T-helper 1 cell treated with Interleukin-12 subunit alpha and Interleukin-12 subunit beta and Interleukin-4 antibody, amounts not matched to agents 30 ng/mL and 1 ng/mL, for 36 hours (primary cell): ENCODE results near the gene NOTCH3. TPM values are rescaled to one million over a fixed set of nuclear protein-coding genes. Genes with fewer than 3 reads are reported as not detected.

Source experiments
- intact Hi-C: fragments of 100-400 bp; cut with micrococcal nuclease; formaldehyde crosslinking; loops from one replicate; pipeline ENCODE4 v1.15.1; 2024
- total RNA-seq: library from RNA; stranded (reverse); gene quantifications from 2 replicates; pipeline ENCODE4 v1.2.3, GENCODE V29; 2022

The NOTCH3 gene
- total RNA-seq, 1 donor from 2014 or later, result not detected

- intact Hi-C loops, result no loop called here
Observed at GRCh38 chr19:15236886-15237285, 36.1 kb upstream of the NOTCH3 start.

DNA sequence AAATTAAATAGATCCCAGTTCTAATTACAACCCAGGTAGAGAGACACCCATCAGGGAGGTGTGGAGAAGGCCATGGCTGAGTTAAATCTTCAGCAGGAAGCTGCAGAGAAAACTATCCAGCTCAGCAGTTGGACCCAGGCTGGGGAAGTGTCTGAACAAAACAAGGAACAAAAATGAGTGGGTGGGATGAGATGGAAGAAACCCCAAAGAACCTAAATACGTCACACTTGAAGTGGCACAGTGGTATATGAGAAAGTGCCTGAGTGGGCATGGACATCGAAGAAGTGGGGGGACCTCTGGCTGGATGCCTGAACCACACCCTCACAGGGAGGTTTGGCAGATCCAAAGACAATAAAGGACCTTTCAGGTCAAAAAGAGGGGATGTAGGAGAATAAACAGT is 35.0 kb upstream of the NOTCH3 start:
- intact Hi-C loops, result no loop called here

DNA sequence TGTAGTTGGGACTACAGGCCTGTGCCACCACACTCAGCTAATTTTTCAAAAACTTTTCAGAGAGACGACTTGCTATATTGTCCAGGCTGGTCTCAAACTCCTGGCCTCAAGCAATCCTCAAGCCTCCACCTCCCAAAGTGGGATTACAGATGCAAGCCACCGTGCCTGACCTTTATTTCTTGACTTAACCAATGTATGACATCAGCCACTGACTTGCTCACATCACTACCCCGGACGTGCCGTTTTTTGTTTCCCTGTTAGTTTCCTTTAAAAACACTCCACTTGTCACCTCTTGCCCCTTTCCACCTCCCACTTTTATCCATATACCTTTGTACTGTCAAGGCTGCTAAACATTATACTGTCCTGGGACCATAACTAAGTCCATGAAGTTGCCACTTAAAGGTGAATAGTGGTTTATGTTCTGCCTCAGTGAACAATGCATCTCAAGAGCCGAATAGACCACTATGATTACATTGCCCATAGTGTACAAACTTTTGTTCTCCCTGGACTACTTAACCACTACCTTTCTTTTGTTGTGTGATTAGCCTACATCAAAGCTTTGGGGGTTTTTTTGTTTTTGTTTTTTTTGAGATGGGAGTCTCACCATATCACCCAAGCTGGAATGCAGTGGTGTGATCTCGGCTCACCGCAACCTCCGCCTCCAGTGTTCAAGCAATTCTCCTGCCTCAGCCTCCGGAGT is 33.8 kb upstream of the NOTCH3 start:
- intact Hi-C loops, result no loop called here

GRCh38 chr19:15231271-15231670 is 30.5 kb upstream of the NOTCH3 start:
- intact Hi-C loops, result no loop called here

GRCh38 chr19:15227261-15227660 is 26.5 kb upstream of the NOTCH3 start:
- intact Hi-C loops, result no loop called here

GRCh38 chr19:15225760-15226159 is 25.0 kb upstream of the NOTCH3 start:
- intact Hi-C loops, result no loop called here

GRCh38 chr19:15223649-15224361 is 23.0 kb upstream of the NOTCH3 start:
- intact Hi-C loops, result loop anchor here (1.0 to 2.0 kb wide), 4 partner anchors 155 to 613 kb away; partner anchors contain the start of gene AKAP8

DNA sequence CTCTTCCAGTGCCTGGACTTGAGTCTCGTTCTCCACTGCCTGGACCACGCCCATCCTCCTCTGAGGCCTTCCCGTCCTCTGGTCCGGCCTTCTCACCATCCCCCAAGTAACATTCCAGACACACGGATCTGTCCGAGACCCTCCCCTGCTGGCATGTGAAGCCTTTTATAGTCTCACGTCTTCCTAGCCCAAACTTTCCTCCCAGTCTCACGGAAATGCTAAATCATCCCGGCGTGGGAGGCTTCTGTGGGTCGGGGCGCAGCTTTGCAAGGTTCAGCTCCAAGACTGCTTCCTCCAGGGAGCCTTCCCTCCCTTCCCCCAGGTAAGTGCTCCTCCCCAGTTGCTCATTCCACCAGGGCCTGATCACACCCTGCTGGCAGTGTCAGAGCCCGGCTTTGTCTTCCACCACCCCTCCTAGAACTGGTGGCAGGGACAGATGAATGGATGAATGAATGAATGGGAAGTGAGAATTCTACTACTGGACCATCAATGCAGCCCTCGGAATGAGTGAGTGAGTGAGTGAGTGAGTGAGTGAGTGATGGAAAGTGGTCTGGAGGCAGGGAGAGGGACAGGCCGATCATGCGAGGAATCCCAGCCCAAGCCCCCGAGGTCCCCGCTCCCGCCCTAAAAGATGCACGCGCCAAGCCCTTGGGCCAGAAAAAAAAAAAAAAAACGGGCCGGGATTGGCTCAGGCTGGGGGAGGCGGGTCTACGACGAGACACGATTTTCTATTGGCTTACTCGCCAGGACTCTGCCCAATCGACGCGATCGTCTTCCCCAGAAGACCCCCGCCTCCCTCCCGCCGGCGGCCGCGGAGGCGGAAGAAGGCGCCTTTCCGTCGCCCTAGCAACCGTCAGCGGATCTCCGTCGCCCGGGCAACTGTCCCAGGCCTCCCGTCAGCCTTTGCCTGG is 22.2 kb upstream of the NOTCH3 start:
- intact Hi-C loops, result loop anchor here (1.0 to 2.0 kb wide), 4 partner anchors 156 to 614 kb away; partner anchors contain the start of gene AKAP8

- intact Hi-C loops, result no loop called here
Observed at GRCh38 chr19:15220833-15221232, 20.0 kb upstream of the NOTCH3 start.

DNA sequence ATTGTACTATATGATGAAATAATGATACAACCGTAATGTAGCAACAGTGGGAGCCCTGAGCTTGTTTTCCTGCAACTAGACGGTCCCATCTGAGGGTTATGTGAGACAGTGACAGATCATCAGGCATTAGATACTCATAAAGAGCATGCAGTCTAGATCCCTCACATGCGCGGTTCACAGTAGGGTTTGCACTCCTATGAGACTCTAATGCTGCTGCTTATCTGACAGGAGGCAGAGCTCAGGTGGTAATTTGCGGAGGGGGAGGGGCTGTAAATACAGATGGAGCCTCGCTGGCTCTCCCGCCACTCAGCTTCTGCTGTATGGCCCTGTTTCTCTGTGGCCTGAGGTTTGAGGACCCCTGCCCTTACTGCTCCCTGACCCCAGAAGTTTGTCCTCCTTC is 17.7 kb upstream of the NOTCH3 start:
- intact Hi-C loops, result no loop called here

DNA sequence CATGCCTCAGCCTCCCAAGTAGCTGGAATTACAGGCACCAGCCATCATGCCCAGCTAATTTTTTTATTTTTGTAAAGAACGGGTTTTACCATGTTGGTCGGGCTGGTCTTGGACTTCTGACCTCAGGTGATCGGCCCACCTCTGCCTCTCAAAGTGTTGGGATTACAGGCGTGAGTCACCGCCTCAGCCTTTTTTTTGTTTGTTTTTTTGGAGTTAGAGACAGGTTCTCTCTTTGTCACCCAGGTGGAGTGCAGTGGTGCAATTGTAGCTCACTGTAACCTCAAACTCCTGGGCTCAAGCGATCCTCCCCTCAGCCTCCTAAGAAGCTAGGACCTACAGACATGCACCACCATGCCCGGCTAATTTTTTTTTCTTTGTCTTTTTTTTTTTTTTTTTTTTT is 15.6 kb upstream of the NOTCH3 start:
- intact Hi-C loops, result no loop called here

DNA sequence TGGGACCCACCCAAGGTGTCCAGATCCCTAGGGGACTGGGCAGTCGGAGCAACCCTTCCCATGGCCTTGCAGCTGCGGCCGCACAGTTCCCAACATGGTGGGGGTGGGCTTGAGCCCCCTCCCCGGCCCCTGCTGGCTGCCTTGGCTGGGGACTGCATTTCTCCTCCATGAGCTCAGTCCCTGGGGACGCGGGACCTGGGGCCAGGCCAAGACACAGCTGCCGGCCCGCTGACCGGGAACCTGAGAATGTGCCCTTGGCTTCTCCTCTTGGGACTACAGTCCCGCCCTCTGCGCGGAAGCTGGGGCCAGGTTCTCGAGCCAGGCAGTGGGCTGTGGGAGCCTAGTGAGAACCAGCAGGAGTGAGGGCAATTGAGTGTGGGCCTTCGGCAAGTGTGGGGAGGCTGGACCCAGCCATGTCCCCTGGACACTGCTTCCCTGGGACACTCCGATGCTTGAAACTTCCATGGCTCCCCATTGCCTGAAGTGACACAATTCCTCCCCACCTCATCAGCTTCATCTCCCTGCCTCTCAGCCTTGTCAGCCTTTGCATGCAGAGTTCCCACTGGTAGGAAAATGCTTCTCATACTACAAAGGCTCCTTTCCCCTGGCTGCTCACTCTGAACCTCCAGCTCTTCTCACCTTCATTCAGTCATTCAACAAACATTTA is 13.1 kb upstream of the NOTCH3 start:
- intact Hi-C loops, result no loop called here

DNA sequence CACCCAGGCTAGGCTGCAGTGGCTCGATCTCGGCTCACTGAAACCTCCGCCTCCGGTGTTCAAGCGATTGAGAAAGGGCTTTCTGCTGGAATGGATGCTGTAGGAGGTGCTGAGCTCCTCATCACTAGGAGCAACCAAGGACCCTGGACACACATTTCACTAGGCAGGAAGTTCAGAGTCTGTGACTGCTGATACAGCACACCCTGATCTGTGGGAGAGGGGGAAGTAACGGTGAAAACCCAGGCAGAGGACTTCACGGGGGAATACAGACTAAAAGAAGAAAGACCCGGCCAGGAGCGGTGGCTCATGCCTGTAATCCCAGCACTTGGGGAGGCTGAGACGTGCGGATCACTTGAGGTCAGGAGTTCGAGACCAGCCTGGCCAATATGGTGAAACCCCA is 11.9 kb upstream of the NOTCH3 start:
- intact Hi-C loops, result no loop called here

DNA sequence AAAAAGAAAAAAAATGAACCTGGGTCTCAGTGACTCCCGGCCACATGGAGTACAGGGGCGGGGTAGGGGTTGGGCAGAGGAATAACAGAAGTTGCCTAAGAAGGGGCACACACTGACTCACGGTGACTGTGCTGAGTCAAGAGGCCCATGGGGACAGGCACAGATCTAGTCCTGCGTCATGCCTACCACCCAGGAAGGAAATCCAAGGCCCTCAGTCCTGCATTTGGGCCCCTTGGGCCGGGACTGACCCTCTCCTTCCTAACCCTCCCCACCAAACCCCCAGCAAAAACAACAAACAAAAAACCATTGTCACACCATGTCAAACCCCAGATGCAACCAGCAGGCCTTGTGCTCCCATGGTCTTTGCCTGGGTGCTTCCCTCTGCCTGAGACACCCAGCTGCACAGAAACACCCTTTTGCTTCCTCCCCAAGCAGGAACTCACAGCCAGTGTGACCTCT is 9.6 kb upstream of the NOTCH3 start:
- intact Hi-C loops, result no loop called here

GRCh38 chr19:15201374-15202023 is 704 bp upstream of the NOTCH3 start:
- intact Hi-C loops, result no loop called here

DNA sequence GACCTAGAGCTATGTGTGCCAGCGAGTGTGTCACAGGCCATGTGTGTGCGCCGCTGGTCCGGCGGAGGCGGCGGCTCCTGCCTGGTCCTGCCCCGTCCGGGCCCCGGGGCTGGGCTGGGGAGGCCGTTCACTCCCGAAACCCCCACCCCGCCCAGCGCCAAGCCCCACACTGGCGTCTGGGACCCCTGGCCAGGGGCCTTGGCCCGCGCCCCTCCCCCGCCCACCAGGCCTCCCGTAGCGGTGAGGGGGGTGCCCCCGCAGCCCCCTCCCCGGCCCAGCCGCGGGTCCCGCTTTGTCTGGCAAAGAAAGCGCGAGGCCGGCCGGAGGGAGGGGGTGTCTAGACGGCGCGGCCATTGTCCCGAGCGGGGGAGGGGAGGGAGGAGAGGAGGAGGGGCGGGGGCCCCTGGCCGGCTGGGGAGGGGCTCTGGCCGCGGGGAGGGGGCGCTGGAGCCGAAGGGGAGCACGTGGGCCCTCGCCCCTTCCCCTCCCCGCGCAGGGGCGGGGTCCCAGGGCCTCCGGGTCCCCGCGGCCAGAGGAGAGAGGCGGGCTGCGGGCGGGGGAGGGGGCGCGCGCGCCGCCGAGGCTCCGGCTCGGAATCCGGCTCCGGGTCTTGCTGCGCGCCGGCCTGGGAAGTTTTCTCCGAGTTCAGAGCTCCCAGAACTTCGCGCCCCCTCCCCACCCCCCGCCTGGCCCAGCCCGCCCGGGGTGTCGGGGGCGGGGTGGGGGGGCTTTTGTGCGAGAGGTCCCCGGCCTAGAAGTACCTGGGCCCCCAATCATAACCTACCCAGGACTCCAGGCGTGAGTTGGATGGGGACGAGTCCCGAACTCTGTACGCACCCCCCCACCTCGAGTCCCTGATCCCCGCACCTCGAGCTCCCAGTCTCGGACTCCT is 888 bp downstream of the NOTCH3 start:
- intact Hi-C loops, result no loop called here

- intact Hi-C loops, result no loop called here
Observed at GRCh38 chr19:15198951-15199660, 1.7 kb downstream of the NOTCH3 start.

DNA sequence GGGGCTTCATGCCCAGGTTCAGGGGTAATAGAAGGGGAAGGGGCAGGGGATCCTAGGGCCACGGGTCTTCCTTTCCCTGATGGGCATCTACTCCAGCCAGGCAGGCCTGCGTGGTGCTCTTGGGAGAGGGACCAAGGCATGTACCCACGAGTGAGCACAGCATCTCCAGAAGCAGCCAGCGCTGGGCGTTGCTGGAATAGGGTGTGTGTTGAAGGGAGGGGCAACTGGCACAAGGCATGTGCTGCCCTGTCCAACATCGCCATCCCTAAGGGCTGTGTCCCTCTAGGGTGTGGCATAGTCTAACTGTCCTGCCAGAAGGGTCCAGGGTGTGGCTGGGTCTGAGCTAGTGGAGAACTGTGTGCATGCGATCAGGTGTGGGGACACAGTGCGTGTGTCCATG is 2.9 kb downstream of the NOTCH3 start:
- intact Hi-C loops, result no loop called here
